Naive thymus-derived CD8-positive, alpha-beta T cell (primary cell): ENCODE results near the gene CHMP5. TPM values are rescaled to one million over a fixed set of nuclear protein-coding genes. Genes with fewer than 3 reads are reported as not detected.
A peak's percentile ranks its signal among the peaks of the same experiment; 100 is the strongest.

Source experiments
- ATAC-seq, 2 donors: fragments of 150-1000 bp; cut with Tn5 transposase in 1 of 2; sonication (Bioruptor Pico), chemical (Tn5 transposase) in 1 of 2; 1 replicate in 1 of 2; 2 replicates in 1 of 2; pipeline ENCODE4 v1.10.0; 2021; ENCODE audit warnings: mild to moderate bottlenecking in 2 of 2, moderate library complexity in 2 of 2
- POLR2A ChIA-PET: fragments of 350-600 bp; sonication (Branson Sonifier 250); formaldehyde crosslinking; loops from one replicate; lab custom pipeline; 2021; ENCODE audit warnings: antibody characterized with exemption; lab: Charles Lee
- DNase-seq, 10 donors: peaks; one replicate each; pipeline versions ENCODE4 v3.0.0 to v3.0.0-alpha.2; 2020 to 2022
- H3K27ac Mint-ChIP-seq, 10 donors: one replicate each; pipeline ENCODE4 v1.8.0; 2020 to 2022; ENCODE audit warnings: mild to moderate bottlenecking in 10 of 10, mixed read lengths in 10 of 10, moderate library complexity in 4 of 10, inconsistent platforms in 1 of 10
- H3K27me3 Mint-ChIP-seq, 5 donors: one replicate each; pipeline ENCODE4 v1.8.0; 2021 to 2022; ENCODE audit warnings: mixed read lengths in 5 of 5
- H3K36me3 Mint-ChIP-seq, 3 donors: one replicate each; pipeline ENCODE4 v1.8.0; 2020 to 2022; ENCODE audit warnings: mixed read lengths in 3 of 3, mild to moderate bottlenecking in 2 of 3, inconsistent platforms in 1 of 3
- H3K4me1 Mint-ChIP-seq, 4 donors: one replicate each; pipeline ENCODE4 v1.8.0; 2021 to 2022; ENCODE audit warnings: mixed read lengths in 4 of 4
- H3K4me3 Mint-ChIP-seq, 10 donors: one replicate each; pipeline ENCODE4 v1.8.0; 2020 to 2022; ENCODE audit warnings: mild to moderate bottlenecking in 10 of 10, mixed read lengths in 10 of 10, moderate library complexity in 6 of 10, inconsistent platforms in 1 of 10
- H3K9me3 Mint-ChIP-seq, 9 donors: one replicate each; pipeline ENCODE4 v1.8.0; 2020 to 2022; ENCODE audit warnings: mixed read lengths in 9 of 9, mild to moderate bottlenecking in 3 of 9, inconsistent platforms in 1 of 9, moderate library complexity in 1 of 9
- polyA plus RNA-seq, 3 donors: library from polyadenylated mRNA; unstranded; fragments of 300-500 nt; fragmentation: Illumina TruSeq; gene quantifications; one replicate each; pipeline ENCODE4 v1.2.3, GENCODE V29; 2021
- total RNA-seq, 8 experiments: library from RNA in 2 of 8; stranded (reverse) in 2 of 8; gene quantifications; one replicate each; pipeline ENCODE4 v1.2.3 and lab custom pipeline; 2021 to 2026

CHMP5 gene
- total and polyA plus RNA-seq, 5 experiments from 2014 or later = 30.4 to 40.0 (median 38.7) TPM

DNA sequence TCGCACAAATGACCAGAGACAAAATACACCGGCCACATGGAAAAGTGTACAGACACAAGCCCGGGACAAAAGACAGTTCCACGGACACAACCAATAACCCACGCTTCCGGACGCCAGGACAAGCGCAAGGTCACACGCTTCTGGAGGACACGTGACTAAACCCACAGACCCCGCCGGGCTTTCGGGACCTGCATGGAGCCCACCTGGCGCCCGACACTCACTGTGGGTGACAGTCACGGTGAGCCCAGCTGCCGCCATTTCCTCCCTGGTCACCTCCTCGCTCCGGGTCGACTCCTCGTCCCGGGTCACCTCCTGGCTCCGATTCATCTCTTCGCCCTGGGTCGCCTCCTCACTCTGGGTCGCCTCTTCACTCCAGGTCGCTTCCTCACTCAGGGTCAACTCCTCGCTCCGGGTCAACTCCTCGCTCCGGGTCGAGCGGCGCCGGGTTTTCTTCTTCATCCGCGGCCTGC is 811 bp upstream of the CHMP5 start:
- H3K27me3 Mint-ChIP-seq = no peaks in the 10 kb centered on the region
- peak in 8 of 10 donors; percentile 11 to 66 (median 26) for DNase-seq
- peak overlapping the region; percentile 87 to 94 (median 92) for H3K27ac Mint-ChIP-seq
- peak; percentile 0 to 11 for ATAC-seq
- H3K4me3 Mint-ChIP-seq = peak overlapping the region; percentile 86 to 99 (median 92)
- peaks cover 31 to 50% (median 48%) of the 10 kb centered on the region in 4 donors for H3K4me1 Mint-ChIP-seq
- H3K36me3 Mint-ChIP-seq = peaks cover 0 to 65% (median 13%) of the 10 kb centered on the region in 3 donors
- POLR2A ChIA-PET = interaction anchor here (1.2 to 3.4 kb wide), 7 partner anchors 18 to 239 kb away, joined by 3 to 44 read pairs (median 5); partner anchors contain the start of genes B4GALT1, DNAJA1 and NFX1
- no peaks in the 10 kb centered on the region for H3K9me3 Mint-ChIP-seq

DNA sequence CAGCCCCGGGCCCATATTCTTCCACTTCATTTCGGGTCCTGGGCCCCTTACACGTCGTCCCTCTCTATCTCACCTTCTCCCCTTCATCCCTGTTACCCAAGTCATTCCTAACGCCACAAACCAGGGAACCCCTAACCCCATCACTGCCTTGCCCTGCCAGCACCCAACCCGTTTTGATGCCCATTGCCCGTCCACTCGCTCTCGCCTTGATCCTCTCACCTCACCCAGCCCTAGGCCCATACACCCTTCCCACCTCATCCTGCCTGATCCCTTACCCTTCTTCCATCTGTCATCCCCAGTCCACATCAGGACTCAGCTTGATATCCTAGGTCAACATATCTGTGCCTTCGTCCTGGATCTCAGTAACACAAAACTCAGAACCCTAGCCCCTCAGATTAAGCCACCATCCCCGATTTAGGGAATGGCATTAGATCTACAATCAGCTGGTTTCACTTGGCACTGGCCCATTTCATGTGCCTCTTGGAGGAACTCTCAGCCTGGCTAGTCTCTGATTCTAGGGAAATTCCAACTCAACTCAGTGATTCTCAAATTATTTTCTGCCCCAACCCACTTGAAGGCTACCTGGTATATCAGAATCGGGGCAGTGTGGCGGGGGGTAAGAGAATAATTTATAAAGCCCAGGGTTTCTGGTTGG is 489 bp downstream of the CHMP5 start:
- peak overlapping the region; percentile 92 to 100 (median 98) for H3K27ac Mint-ChIP-seq
- peak overlapping the region; percentile 86 to 99 (median 92) for H3K4me3 Mint-ChIP-seq
- H3K4me1 Mint-ChIP-seq = peaks cover 30 to 50% (median 47%) of the 10 kb centered on the region in 4 donors
- H3K27me3 Mint-ChIP-seq = no peaks in the 10 kb centered on the region
- ATAC-seq (no peak), DNase-seq (no peak)
- no peaks in the 10 kb centered on the region for H3K9me3 Mint-ChIP-seq
- POLR2A ChIA-PET = interaction anchor here (0.7 to 3.4 kb wide), 9 partner anchors 20 to 243 kb away, joined by 3 to 44 read pairs (median 3); partner anchors contain the start of genes AQP3, B4GALT1, NFX1 and SMU1
- peaks cover 0 to 60% (median 10%) of the 10 kb centered on the region in 3 donors for H3K36me3 Mint-ChIP-seq

DNA sequence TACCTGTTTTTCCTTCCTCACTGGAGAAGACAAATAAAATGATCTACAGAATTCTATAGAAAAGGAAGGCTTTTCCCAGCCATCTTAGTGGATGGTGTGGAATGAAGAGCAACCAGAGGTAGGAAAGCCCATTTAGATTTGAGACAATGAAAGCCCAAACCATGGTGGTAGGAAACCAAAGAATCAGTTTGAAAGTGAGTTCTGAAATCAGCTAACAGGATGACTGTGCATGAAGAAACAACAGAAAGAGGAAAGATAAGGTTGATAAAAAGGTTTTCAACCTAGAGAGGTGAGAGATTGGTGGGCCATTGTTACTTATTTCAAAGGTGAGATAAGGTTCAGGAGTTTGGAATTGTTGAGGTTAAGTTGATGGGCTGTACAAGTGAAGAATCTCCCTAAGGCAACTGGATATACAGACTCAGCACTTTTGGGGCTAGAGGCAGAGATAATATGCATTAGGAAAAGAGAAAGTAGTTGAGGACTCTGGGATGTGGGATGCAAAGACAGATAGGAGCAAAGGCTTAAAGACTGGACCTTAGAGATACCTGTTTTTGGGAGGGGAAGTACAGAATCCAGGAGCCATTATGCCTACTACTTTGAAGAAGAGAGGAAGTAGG is 2.4 kb downstream of the CHMP5 start:
- Mint-ChIP-seq H3K4me1 (peaks cover 32 to 54% (median 49%) of the 10 kb centered on the region in 4 donors), H3K36me3 (peaks cover 0 to 62% (median 23%) of the 10 kb centered on the region in 3 donors), H3K9me3 (no peaks in the 10 kb centered on the region), H3K27ac (peak overlapping the region in 9 of 10 donors; percentile 22 to 98 (median 76)), H3K4me3 (peak overlapping the region in 2 of 10 donors; percentile 2 to 44), H3K27me3 (no peaks in the 10 kb centered on the region)
- POLR2A ChIA-PET = no interaction called here
- DNase-seq (no peak), ATAC-seq (no peak)

DNA sequence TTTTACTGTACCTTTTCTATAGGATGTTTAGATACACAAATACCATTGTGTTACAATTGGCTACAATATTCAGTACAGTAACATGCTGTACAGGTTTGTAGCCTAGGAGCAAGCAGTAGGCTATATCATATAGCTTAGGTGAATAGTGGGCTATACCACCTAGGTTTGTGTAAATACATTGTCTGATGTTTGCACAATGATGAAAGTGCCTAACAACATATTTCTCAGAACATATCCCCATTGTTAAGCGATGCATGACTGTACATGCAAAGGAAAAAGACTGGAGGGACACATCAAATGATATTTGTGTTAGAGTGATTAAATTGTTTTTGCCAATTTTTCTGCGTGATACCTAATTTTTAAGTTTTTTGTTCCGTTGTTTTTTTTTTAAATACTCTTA is 5.3 kb downstream of the CHMP5 start:
- POLR2A ChIA-PET = no interaction called here
- no peaks in the 10 kb centered on the region for H3K9me3 Mint-ChIP-seq
- peaks cover 24 to 40% (median 33%) of the 10 kb centered on the region in 4 donors for H3K4me1 Mint-ChIP-seq
- no peaks in the 10 kb centered on the region for H3K27me3 Mint-ChIP-seq
- H3K4me3 Mint-ChIP-seq = no peak overlapping the region
- H3K36me3 Mint-ChIP-seq = peaks cover 0 to 83% (median 20%) of the 10 kb centered on the region in 3 donors
- H3K27ac Mint-ChIP-seq = no peak overlapping the region
- ATAC-seq (no peak), DNase-seq (no peak)

DNA sequence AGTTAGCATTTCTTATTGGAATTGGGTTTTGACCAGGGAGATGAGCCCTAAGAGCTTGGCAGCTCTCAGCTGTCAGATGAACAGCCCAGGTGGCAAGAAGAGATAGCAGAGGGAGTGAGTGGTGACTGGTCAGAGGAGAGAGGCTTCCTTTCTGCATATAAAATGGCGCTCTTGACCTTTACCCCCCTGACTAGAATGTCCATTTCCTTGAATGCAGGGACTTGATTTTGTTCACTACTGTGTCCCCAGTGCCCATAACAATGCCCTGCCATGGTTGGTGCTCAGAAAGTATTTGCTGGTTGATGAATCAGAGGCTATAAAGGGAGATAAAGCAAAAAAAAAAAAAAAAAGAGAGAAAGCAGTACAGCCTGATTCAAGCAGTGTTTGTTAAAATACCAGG is 7.2 kb downstream of the CHMP5 start:
- Mint-ChIP-seq H3K4me3 (no peak overlapping the region), H3K4me1 (peaks cover 10 to 21% (median 14%) of the 10 kb centered on the region in 4 donors), H3K27me3 (no peaks in the 10 kb centered on the region), H3K36me3 (peaks cover 0 to 87% (median 17%) of the 10 kb centered on the region in 3 donors), H3K9me3 (no peaks in the 10 kb centered on the region), H3K27ac (peak overlapping the region in 3 of 10 donors; percentile 27 to 71 (median 37))
- POLR2A ChIA-PET = no interaction called here
- DNase-seq (no peak), ATAC-seq (no peak)

- Mint-ChIP-seq H3K9me3 (no peaks in the 10 kb centered on the region), H3K4me3 (no peak overlapping the region), H3K27ac (peak overlapping the region in 6 of 10 donors; percentile 4 to 71 (median 29)), H3K36me3 (peaks cover 0 to 89% (median 15%) of the 10 kb centered on the region in 3 donors), H3K4me1 (peaks cover 3 to 13% (median 6%) of the 10 kb centered on the region in 4 donors), H3K27me3 (no peaks in the 10 kb centered on the region)
- POLR2A ChIA-PET = no interaction called here
- DNase-seq (no peak), ATAC-seq (no peak)
Measured at GRCh38 chr9:33273266-33273971, 8.6 kb downstream of the CHMP5 start.

DNA sequence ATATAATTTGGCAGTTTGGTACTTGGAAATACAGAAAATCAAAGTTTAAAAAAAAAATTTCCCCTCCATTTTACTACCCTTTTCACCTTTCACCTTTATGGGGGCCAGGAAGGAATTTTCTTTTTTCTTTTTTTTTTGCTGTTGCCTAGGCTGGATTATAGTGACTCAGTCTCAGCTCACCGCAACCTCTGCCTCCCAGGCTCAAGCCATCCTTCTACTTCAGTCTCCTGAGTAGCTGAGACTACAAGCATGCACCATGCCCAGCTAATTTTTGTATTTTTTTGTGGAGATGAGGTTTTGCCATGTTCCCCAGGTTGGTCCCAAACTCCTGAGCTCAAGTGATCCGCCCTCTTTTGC is 9.1 kb downstream of the CHMP5 start:
- Mint-ChIP-seq H3K27ac (peak overlapping the region in 4 of 10 donors; percentile 28 to 84 (median 58)), H3K36me3 (peaks cover 0 to 90% (median 15%) of the 10 kb centered on the region in 3 donors), H3K4me3 (no peak overlapping the region), H3K27me3 (no peaks in the 10 kb centered on the region), H3K4me1 (peaks cover 3 to 13% (median 6%) of the 10 kb centered on the region in 4 donors), H3K9me3 (no peaks in the 10 kb centered on the region)
- DNase-seq = no peak
- no peak for ATAC-seq
- POLR2A ChIA-PET = no interaction called here

DNA sequence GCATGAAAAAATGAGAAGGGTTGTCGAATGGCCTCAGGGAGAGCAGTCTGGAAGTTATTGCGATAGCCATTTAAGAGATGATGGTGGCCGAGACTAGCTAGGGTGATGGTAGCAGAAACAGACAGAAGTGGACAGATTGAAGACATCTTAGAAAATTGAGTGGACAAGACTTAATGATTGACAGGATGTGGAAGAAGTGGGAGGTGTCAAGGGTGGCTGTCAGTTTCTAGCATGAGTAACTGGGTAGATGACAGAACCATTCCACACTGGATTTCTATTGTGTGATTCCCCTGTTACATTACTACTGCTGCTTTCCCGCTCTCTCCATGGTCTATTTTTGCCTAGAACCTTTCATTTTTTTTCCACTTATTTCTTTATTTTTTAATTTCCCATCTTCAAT is 12.6 kb downstream of the CHMP5 start:
- POLR2A ChIA-PET = no interaction called here
- ATAC-seq (no peak), DNase-seq (no peak)
- Mint-ChIP-seq H3K9me3 (no peaks in the 10 kb centered on the region), H3K36me3 (peaks cover 0 to 93% (median 0%) of the 10 kb centered on the region in 3 donors), H3K4me3 (no peak overlapping the region), H3K4me1 (peaks cover 0 to 4% (median 1%) of the 10 kb centered on the region in 4 donors), H3K27ac (peak overlapping the region in 3 of 10 donors; percentile 6 to 38 (median 7)), H3K27me3 (no peaks in the 10 kb centered on the region)

DNA sequence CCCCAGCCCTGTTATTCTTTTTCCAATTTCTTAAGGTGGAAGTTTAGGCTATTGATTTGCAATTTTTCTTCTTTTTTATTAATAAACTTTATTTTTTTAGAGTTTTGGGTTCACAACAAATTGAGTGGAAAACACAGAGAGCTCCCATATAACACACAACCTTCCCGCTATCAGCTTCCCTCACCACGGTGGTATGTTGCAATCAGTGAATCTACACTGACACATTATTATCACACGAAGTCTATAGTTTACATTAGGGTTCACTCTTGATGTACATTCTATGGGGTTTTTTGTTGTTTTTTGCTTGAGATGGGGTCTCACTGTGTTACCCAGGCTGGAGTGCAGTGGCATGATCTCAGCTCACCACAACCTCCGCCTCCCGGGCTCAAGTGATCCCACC is 20.7 kb downstream of the CHMP5 start:
- Mint-ChIP-seq H3K4me3 (no peak overlapping the region), H3K27me3 (peaks cover 0 to 2% (median 0%) of the 10 kb centered on the region in 5 donors), H3K4me1 (peaks cover 4 to 27% (median 20%) of the 10 kb centered on the region in 4 donors), H3K36me3 (peaks cover 0 to 43% (median 0%) of the 10 kb centered on the region in 3 donors), H3K9me3 (no peaks in the 10 kb centered on the region), H3K27ac (peak overlapping the region in 3 of 10 donors; percentile 1 to 47 (median 9))
- DNase-seq (no peak), ATAC-seq (no peak)
- POLR2A ChIA-PET = interaction anchor here (1.4 kb wide), 1 partner anchor 20 kb away, joined by 5 read pairs; the partner anchor contains the start of genes BAG1 and CHMP5

- Mint-ChIP-seq H3K27me3 (peaks cover 0 to 2% (median 0%) of the 10 kb centered on the region in 5 donors), H3K27ac (peak overlapping the region; percentile 29 to 92 (median 89)), H3K4me3 (peak overlapping the region in 7 of 10 donors; percentile 4 to 78 (median 16)), H3K9me3 (no peaks in the 10 kb centered on the region), H3K36me3 (peaks cover 0 to 32% (median 0%) of the 10 kb centered on the region in 3 donors), H3K4me1 (peaks cover 8 to 42% (median 34%) of the 10 kb centered on the region in 4 donors)
- ATAC-seq = no peak
- POLR2A ChIA-PET = interaction anchor here (1.4 to 2.3 kb wide), 2 partner anchors 22 to 129 kb away, joined by 4 to 12 read pairs; partner anchors contain the start of genes BAG1 and CHMP5
- peak in 8 of 10 donors; percentile 49 to 77 (median 66) for DNase-seq
Measured at GRCh38 chr9:33287087-33287490, 22.2 kb downstream of the CHMP5 start.

- Mint-ChIP-seq H3K9me3 (no peaks in the 10 kb centered on the region), H3K4me1 (peaks cover 18 to 53% (median 46%) of the 10 kb centered on the region in 4 donors), H3K4me3 (peak overlapping the region in 5 of 10 donors; percentile 26 to 71 (median 46)), H3K27me3 (peaks cover 0 to 2% (median 0%) of the 10 kb centered on the region in 5 donors), H3K36me3 (peaks cover 0 to 30% (median 6%) of the 10 kb centered on the region in 3 donors), H3K27ac (peak overlapping the region; percentile 71 to 99 (median 88))
- peak in 1 of 10 donors; percentile 63 for DNase-seq
- ATAC-seq = no peak
- POLR2A ChIA-PET = interaction anchor here (0.9 to 2.3 kb wide), 2 partner anchors 23 to 212 kb away, joined by 3 to 12 read pairs; partner anchors contain the start of genes BAG1, CHMP5 and SMU1
Measured at GRCh38 chr9:33288235-33288634, 23.4 kb downstream of the CHMP5 start.
